ENCODE results near the gene CHST13.

- TF ChIP-seq CTCF (IDR thresholded peaks at IDR 0.05) (no peak), POLR2A (IDR thresholded peaks at IDR 0.05) (no peak)
Measured at GRCh38 chr3:126479642-126480041, 44.3 kb upstream of the CHST13 start.
